Parathyroid adenoma (tissue), 2 donors: ENCODE data around the gene RIMBP3C.
"Not testable (repeated sequence)": the region's sequence is repeated elsewhere in the genome, so short reads cannot be mapped to it uniquely, and the experiment has no call there.

Experiments used
- H2AFZ ChIP-seq: fragments of 300-600 bp; sonication (generic); one replicate; pipeline ENCODE4 v1.7.0; 2017; ENCODE audit warnings: antibody characterized with exemption, mild to moderate bottlenecking
- H3K27ac ChIP-seq: fragments of 300-600 bp; sonication (generic); one replicate; pipeline ENCODE4 v1.7.0; 2017
- H3K27me3 ChIP-seq: fragments of 300-600 bp; sonication (generic); one replicate; pipeline ENCODE4 v1.7.0; 2017; ENCODE audit warnings: low read length; ENCODE audit not compliant: control insufficient read depth, insufficient read depth
- H3K36me3 ChIP-seq: fragments of 300-600 bp; sonication (generic); one replicate; pipeline ENCODE4 v1.7.0; 2017; ENCODE audit warnings: low read length; ENCODE audit not compliant: control insufficient read depth, insufficient read depth
- H3K4me1 ChIP-seq: fragments of 300-600 bp; sonication (generic); one replicate; pipeline ENCODE4 v1.7.0; 2017; ENCODE audit warnings: control low read depth
- H3K4me2 ChIP-seq: fragments of 300-600 bp; sonication (generic); one replicate; pipeline ENCODE4 v1.7.0; 2017; ENCODE audit warnings: low read length
- H3K4me3 ChIP-seq: fragments of 300-600 bp; sonication (generic); one replicate; pipeline ENCODE4 v1.7.0; 2017; ENCODE audit warnings: low read depth, low read length
- H3K79me2 ChIP-seq: fragments of 300-600 bp; sonication (generic); one replicate; pipeline ENCODE4 v1.7.0; 2017; ENCODE audit warnings: control low read depth
- H3K9ac ChIP-seq: fragments of 300-600 bp; sonication (generic); one replicate; pipeline ENCODE4 v1.7.0; 2017; ENCODE audit warnings: mild to moderate bottlenecking
- H3K9me3 ChIP-seq: fragments of 300-600 bp; sonication (generic); one replicate; pipeline ENCODE4 v1.7.0; 2017; ENCODE audit warnings: low read length; ENCODE audit not compliant: control insufficient read depth
- TF ChIP-seq, protein P1 (sequence below): fragments of 300-600 bp; sonication (generic); IDR thresholded peaks from one replicate; pipeline ENCODE4 v1.7.0; 2017; ENCODE audit warnings: antibody characterized with exemption, mild to moderate bottlenecking
- donor health status: primary hyperparathyroidism.

The RIMBP3C gene

DNA sequence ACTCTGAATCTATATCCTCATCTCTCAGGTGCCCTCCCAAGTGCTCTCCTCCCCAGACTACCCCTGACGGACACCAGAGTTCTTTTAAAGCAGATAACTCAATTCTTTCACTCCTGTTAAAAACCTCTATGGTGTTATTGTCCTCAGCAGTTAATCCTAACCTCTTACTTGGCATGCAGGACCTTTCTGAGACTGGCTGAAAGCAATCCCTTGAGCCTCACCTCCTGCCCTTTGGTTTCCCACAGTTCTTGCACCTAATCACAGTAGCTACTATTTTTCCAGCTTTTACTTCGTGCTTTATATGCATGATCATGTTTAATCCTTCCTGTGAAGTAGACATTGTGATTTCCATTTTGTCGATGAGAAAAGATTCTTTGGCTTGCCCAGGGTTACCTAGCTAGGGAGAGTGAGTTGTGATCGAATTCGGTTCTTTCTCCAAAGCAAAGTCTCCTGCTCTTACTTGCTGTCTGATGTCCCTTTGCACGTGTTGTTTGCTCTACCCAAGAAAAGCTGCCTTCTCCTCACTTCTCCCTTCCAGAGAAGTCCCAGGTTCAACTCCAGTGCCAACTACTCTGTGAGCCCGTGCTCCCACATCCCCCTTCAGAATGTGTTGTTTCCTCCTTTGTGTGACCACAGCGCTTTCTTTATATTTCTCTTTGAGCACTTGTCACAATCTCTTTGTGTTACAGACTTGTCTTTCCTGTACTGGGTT is 18.4 kb upstream of the RIMBP3C start:
- Histone ChIP-seq H3K4me2 (peak overlapping the region; percentile 91), H3K27ac (no peak overlapping the region), H3K4me3 (no peak overlapping the region), H3K9ac (no peak overlapping the region), H2AFZ (no peak overlapping the region), H3K9me3 (no peaks in the 10 kb centered on the region), H3K79me2 (peaks cover 43% of the 10 kb centered on the region), H3K27me3 (no peaks in the 10 kb centered on the region), H3K36me3 (no peaks in the 10 kb centered on the region), H3K4me1 (peaks cover 5% of the 10 kb centered on the region)
- TF ChIP-seq, protein P1, sequence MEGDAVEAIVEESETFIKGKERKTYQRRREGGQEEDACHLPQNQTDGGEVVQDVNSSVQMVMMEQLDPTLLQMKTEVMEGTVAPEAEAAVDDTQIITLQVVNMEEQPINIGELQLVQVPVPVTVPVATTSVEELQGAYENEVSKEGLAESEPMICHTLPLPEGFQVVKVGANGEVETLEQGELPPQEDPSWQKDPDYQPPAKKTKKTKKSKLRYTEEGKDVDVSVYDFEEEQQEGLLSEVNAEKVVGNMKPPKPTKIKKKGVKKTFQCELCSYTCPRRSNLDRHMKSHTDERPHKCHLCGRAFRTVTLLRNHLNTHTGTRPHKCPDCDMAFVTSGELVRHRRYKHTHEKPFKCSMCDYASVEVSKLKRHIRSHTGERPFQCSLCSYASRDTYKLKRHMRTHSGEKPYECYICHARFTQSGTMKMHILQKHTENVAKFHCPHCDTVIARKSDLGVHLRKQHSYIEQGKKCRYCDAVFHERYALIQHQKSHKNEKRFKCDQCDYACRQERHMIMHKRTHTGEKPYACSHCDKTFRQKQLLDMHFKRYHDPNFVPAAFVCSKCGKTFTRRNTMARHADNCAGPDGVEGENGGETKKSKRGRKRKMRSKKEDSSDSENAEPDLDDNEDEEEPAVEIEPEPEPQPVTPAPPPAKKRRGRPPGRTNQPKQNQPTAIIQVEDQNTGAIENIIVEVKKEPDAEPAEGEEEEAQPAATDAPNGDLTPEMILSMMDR, result no peak

DNA sequence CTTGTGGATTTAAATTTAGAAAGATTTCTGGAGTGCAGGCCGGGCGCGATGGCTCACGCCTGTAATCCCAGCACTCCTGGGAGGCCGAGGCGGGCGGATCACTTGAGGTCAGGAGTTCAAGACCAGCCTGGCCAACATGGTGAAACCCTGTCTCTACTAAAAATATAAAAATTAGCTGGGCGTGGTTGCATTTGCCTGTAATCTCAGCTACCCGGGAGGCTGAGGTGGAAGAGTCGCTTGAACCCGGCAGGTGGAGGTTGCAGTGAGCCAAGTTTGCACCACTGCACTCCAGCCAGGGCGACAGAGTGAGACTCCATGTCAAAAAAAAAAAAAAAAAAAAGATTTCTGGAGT is 17.8 kb upstream of the RIMBP3C start:
- Histone ChIP-seq H3K4me2 (peak overlapping the region; percentile 91), H3K79me2 (peaks cover 38% of the 10 kb centered on the region), H3K4me3 (peak overlapping the region; percentile 84)
- H3K9ac ChIP-seq, H3K4me1 ChIP-seq, H2AFZ ChIP-seq, H3K36me3 ChIP-seq, H3K27me3 ChIP-seq, H3K9me3 ChIP-seq, H3K27ac ChIP-seq: not testable (repeated sequence)

DNA sequence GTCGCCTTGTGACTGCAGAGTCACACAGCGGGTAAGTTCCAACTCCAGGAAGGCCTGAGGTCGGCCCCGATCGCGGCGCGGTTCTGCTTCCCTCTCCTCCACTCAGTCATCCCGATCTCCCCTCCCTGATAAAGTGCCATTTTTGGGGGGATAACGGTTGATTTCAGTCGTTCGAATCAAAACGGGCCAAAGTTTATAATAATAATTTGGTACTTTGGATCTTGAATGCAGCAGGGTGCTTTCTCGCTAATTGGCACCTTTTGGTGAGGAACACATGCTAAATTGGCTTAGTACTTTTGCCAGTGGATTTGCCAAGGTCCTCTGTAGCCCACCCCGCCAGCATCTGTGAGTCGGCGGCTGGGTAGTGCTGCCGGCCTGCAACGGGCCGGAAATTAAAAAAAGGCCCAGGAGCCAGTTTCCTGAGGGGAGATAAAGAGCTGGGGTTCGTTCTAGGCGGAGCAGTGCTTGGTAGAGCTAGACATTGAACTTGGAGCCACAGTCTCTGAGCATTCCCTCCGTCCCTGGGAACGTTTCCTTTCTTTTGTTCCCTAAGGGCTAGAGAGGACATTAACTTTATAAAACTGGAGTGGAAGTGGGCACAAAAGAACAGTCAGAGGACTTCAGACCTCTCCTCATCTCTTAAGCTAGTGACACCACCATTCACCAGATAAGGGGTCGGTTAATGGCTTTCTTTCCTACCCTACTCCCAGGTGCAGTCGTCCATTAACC is 17.2 kb upstream of the RIMBP3C start:
- no peaks in the 10 kb centered on the region for H3K9me3 ChIP-seq
- H3K4me1 ChIP-seq, result peaks cover 3% of the 10 kb centered on the region
- H3K79me2 ChIP-seq, result peaks cover 32% of the 10 kb centered on the region
- H2AFZ ChIP-seq, result peak overlapping the region; percentile 77
- peak overlapping the region; percentile 84 for H3K4me3 ChIP-seq
- peak overlapping the region; percentile 91 for H3K4me2 ChIP-seq
- H3K9ac ChIP-seq, result peak overlapping the region; percentile 80
- H3K27ac ChIP-seq, result no peak overlapping the region
- H3K36me3 ChIP-seq, result no peaks in the 10 kb centered on the region
- H3K27me3 ChIP-seq, result no peaks in the 10 kb centered on the region
- TF ChIP-seq, protein P1, result no peak

DNA sequence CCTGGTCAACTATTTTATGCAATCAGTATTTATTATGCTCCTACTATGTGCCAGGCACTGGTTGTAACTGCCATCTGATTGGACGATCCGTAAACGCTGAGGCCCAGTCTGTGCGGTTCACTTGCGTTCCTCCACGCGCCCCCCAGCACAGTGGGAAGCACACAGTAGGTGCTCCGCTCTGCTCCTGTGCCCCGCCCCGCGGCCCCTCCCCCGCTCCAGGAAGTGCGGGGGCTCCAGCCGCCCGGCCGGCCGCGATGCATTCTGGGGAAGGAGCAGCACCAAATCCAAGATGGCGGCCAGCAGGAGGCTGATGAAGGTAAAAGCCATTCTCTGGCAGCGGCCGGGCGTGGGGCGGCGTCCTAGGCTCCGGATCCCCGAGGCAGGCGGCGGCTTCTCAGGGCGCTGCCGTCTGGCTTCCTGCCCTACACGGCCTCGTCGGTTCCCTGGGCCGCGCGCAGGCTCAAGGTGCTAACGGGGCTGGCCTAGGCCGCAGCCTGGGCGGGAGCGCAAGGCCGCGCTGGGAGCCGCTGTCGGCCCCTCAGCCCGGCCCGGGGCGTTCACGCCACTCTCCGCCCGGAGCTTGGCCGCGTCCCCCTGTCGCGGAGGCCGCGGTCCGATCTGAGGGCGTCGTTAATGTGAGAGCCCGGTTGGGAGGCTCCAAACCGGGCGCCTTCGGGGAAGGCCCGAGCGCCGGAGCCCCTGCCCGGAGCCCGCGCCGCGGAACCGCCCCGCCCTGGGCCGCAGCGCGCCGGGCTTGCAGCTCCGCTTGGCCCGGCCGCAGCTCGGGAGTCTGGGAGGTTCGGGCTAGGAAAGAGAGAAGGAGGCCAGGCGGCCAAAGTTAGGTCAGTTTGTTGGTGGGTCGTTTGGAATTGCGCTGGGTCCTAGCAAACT is 16.4 kb upstream of the RIMBP3C start, which contains the start of gene UBE2L3:
Gene UBE2L3, plus strand, starts transcription at position 259 of the 891 bp plus-strand sequence. Its CDS starts 31 bp downstream, at position 290.
- no peaks in the 10 kb centered on the region for H3K9me3 ChIP-seq
- H3K27ac ChIP-seq, result peak within 1 kb of the TSS; percentile 77
- no peaks in the 10 kb centered on the region for H3K36me3 ChIP-seq
- H3K4me1 ChIP-seq, result peaks cover 3% of the 10 kb centered on the region
- H3K4me3 ChIP-seq, result peak within 1 kb of the TSS; percentile 84
- TF ChIP-seq, protein P1, result no peak
- peak within 1 kb of the TSS; percentile 77 for H2AFZ ChIP-seq
- peaks cover 24% of the 10 kb centered on the region for H3K79me2 ChIP-seq
- peak within 1 kb of the TSS; percentile 91 for H3K4me2 ChIP-seq
- H3K27me3 ChIP-seq, result no peaks in the 10 kb centered on the region
- peak within 1 kb of the TSS; percentile 80 for H3K9ac ChIP-seq

DNA sequence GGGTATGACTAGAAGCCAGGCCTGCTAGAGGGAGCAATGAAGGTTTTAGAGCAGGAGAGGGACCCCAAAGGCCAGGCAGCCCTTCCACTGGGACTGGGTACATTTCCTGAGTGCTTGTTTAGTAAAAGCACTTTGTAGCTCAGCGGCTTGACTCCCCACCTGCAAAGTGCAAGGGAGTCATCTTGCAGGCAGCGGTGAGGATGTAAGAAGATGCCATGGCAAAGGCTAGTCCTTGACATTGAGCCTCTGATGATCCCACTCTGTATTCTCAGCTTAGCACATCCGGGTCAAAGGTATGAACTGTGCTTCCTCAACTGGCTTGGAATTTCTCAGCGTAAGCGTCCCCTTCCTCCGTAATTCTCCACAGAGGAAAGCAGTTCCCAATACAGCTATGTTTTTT is 13.2 kb upstream of the RIMBP3C start:
- H2AFZ ChIP-seq, result no peak overlapping the region
- H3K9me3 ChIP-seq, result no peaks in the 10 kb centered on the region
- no peaks in the 10 kb centered on the region for H3K36me3 ChIP-seq
- peaks cover 8% of the 10 kb centered on the region for H3K79me2 ChIP-seq
- no peak overlapping the region for H3K4me3 ChIP-seq
- no peaks in the 10 kb centered on the region for H3K4me1 ChIP-seq
- H3K4me2 ChIP-seq, result no peak overlapping the region
- no peaks in the 10 kb centered on the region for H3K27me3 ChIP-seq
- TF ChIP-seq, protein P1, result no peak
- no peak overlapping the region for H3K9ac ChIP-seq
- H3K27ac ChIP-seq, result no peak overlapping the region
